GM19043 (cell line): Measurements from ENCODE around the gene NECTIN1.

Experiments
- ATAC-seq: cut with Tn5 transposase; IDR thresholded peaks from one replicate; pipeline ENCODE4 v1.9.1; 2021; ENCODE audit warnings: low read depth; ENCODE audit not compliant: unreplicated experiment

The NECTIN1 gene

GRCh38 chr11:119734788-119735187, 5.8 kb upstream of the NECTIN1 start:
- no peak for ATAC-seq

DNA sequence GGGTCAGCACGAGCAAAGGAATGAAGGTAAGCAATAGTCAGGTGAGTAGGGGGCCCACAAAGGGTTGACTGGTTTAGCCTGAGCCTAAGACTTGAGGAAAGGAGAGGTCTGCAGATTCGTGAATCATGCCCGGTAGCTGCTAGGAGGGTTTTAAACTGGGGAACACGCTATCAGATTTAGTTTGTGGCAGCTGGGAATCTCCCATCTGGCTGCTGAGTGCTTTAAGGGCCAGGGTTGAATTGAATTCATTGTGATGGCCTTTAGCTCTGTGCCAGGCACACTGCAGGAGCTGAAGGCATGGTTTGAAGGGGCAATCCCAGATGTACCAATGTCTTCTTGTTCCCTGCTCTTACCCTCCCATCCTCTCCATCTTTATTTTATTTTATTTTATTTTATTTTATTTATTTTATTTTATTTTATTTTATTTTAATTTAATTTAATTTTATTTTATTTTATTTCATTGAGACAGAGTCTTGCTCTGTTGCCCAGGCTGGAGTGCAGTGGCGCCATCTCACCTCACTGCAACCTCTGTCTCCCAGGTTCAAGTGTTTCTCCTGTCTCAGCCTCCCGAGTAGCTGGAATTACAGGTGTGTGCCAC, 1.9 kb upstream of the NECTIN1 start:
- ATAC-seq, result no peak

DNA sequence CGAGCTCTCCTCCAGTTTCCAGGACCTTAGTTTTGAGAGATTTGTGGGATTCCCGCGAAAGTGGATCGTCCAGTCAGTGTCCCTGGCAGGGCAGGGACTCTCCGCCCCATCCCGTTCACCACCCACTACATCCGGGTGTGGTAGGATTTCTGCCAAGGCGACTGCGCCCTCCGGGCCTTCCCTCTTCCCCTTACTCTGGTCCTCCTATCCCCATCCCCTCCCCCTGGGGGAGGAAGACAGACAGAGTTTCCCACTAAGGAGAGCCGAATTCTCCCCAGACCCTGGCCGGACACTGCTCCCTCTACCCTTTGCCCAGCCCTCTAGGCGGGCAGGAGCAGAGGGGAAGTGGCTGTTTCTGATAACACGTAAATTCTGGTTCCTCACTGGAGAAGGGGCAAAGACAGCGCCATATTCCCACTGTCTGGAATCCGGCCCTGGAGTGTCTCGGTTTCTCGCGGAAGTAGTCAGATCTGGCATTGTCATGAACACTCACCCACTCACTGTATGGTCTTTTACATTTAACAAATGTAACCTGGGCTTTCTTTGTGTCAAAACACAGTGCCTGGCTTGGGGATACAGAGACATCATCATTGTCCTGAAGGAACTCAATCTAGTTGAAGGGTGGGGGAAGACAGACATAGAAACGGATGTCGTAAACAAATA, 1.1 kb upstream of the NECTIN1 start:
- ATAC-seq, result no peak

GRCh38 chr11:119729581-119729927, 554 bp upstream of the NECTIN1 start:
- peak; percentile 9 for ATAC-seq

- no peak for ATAC-seq
Measured at GRCh38 chr11:119728211-119728626, 781 bp downstream of the NECTIN1 start.

GRCh38 chr11:119727523-119728151, 1.4 kb downstream of the NECTIN1 start:
- ATAC-seq, result no peak

DNA sequence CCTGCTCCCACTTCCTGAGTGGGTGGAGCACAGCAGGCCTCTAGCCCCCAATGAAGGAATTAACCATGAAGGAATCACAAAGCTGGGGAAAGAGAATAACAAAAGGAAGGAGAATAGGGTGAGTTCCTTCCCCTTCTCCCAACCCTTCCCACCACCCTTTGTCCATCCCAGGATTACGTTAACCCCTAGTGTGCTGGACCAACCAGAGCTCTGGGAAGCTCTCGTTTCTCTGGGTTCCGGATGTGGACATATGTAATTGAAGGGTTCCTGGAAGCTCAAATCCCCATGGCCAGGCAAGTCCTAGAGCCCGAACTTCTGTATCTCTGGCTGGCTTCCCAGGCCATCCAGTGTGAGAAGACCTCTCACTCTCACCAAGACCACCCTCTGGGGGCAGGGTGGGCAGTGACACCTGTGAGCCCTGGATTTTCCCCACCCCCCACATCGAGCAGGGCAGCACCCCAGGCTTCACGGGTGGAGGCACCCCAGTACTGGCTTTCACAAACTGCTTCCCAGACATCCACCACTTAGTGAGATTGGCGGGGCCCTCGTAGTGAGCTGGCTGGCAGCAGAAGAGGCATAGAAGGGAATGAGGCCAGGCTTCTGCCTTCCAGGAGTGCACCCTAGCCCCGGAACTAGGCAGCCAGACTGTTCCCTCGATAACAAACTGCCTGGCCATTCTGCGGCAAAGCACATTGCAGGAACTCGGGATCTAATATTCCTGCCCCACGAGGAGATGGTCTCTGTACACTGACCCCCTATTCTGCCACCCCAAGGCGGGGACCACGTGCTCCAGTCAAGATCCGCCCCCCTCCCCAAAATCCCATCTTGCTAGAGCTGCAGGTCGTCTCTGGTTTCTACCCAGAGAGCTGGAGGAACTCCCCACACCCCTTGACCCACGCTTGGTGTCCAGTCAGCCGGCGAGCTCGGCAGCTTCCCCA, 2.1 kb downstream of the NECTIN1 start:
- ATAC-seq, result no peak

GRCh38 chr11:119726150-119726553, 2.8 kb downstream of the NECTIN1 start:
- no peak for ATAC-seq

- no peak for ATAC-seq
Measured at GRCh38 chr11:119724956-119725355, 4.0 kb downstream of the NECTIN1 start.

- ATAC-seq, result no peak
Measured at GRCh38 chr11:119723952-119724325, 5.1 kb downstream of the NECTIN1 start.

GRCh38 chr11:119723243-119723951, 5.6 kb downstream of the NECTIN1 start:
- no peak for ATAC-seq

DNA sequence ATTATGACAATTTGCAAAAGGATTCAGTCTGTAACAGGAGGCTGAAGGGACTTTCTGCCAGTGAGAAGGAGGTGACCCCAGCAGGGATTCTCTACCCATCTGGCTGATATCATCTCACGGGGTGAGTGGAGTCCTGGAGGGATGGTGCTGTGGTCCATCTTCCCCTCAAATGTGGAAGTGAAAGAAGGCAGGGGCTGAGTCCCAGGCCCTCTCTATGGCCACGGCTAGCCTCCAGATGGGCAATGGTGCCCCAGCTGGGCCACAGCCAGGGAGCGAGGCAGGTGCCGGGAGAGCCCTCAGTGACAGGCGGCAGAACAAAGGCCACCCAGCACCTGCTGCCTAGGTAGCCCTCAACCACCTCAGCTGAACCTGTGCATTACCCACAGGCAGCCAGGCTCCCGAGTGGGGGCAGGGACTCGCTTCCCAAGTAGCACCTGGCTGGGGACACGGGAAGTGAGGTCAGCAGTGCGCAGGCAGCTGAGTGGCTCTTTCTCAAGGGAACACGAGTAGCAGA, 6.7 kb downstream of the NECTIN1 start:
- no peak for ATAC-seq

GRCh38 chr11:119721129-119722120, 7.6 kb downstream of the NECTIN1 start:
- ATAC-seq, result no peak

DNA sequence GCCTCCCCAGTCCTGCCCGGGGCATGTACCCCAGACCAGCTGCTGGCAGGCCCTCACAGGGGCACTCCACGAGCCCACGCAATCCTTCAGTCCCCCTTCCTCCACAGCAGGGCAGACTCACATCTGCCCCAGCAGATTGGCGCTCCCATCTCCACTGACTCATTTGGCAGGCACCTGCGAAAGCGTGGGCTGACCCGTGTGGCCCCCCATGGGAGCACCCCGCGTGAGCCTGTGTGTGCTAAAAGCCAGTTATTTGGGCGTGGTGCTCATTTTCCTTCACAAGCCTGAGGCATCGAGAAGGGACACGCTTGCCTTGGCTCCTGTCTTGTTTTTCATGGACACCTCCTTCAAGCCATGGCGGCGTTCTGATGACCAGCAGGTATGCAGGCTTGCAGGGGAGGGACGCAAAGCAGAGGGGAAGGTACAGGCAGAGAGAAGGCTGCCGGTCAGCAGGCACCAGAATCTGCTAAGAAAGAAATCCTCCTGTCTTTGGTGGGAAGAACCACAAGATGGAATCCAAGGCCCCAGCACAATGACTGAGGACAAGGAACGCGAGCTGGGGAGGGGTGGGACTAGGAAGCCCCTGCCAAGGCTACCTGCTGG, 8.6 kb downstream of the NECTIN1 start:
- no peak for ATAC-seq

GRCh38 chr11:119717839-119718534, 11.0 kb downstream of the NECTIN1 start:
- ATAC-seq, result no peak

- no peak for ATAC-seq
Measured at GRCh38 chr11:119716582-119717498, 12.2 kb downstream of the NECTIN1 start.

- no peak for ATAC-seq
Measured at GRCh38 chr11:119714590-119714989, 14.4 kb downstream of the NECTIN1 start.
